ENCODE results near the gene C9orf152. TPM values are rescaled to one million over a fixed set of nuclear protein-coding genes. Genes with fewer than 3 reads are reported as not detected.
"Not testable (repeated sequence)": the region's sequence is repeated elsewhere in the genome, so short reads cannot be mapped to it uniquely, and the experiment has no call there.

C9orf152 gene
- 0.45 TPM for polyA plus RNA-seq (ENCODE audit: insufficient read length)
- long read RNA-seq, donor 1, partial matches to known transcripts: 11 of 11 reads
- long read RNA-seq, donor 1, other reads (novel, unspliced or antisense): 0 of 11 reads
- long read RNA-seq, donor 2, partial matches to known transcripts: 0 of 1 reads
- long read RNA-seq, donor 2, other reads (novel, unspliced or antisense): 0 of 1 reads
- long read RNA-seq, donor 3: 0 reads
- long read RNA-seq, donor 4: 0 reads
- long read RNA-seq, donor 5: 0 reads
- long read RNA-seq, donor 6: 0 reads
- long read RNA-seq, donor 7: 0 reads
- long read RNA-seq, donor 8: 0 reads

- DNase-seq: no peak
These were observed at the start of gene C9orf152 for GRCh38 chr9:110208031-110208430. Gene C9orf152, minus strand, starts transcription at chr9:110208159. Its CDS starts 580 bp downstream, at chr9:110207579.

GRCh38 chr9:110257097-110257841, 49.3 kb upstream of the C9orf152 start:
- no peak for DNase-seq

- peak; percentile 80 for DNase-seq
These were observed 48.6 kb upstream of the C9orf152 start, which contains the start of gene TXN for GRCh38 chr9:110256380-110257096. Gene TXN, minus strand, starts transcription at chr9:110256507. Its CDS starts 72 bp downstream, at chr9:110256435.

GRCh38 chr9:110255463-110256379, 47.8 kb upstream of the C9orf152 start:
- DNase-seq: peak; percentile 41

GRCh38 chr9:110255034-110255462, 47.1 kb upstream of the C9orf152 start:
- no peak for DNase-seq

GRCh38 chr9:110254500-110254899, 46.5 kb upstream of the C9orf152 start:
- DNase-seq: no peak

- DNase-seq: no peak
These were observed 44.7 kb upstream of the C9orf152 start for GRCh38 chr9:110252509-110253139.

- DNase-seq: not testable (repeated sequence)
These were observed 43.8 kb upstream of the C9orf152 start for GRCh38 chr9:110251770-110252169.

- DNase-seq: no peak
These were observed 43.3 kb upstream of the C9orf152 start for GRCh38 chr9:110251212-110251611.

- no peak for DNase-seq
These were observed 41.6 kb upstream of the C9orf152 start for GRCh38 chr9:110249603-110250002.

- no peak for DNase-seq
These were observed 40.4 kb upstream of the C9orf152 start for GRCh38 chr9:110248361-110248760.

- no peak for DNase-seq
These were observed 38.3 kb upstream of the C9orf152 start for GRCh38 chr9:110246214-110246613.

GRCh38 chr9:110244616-110245015, 36.7 kb upstream of the C9orf152 start:
- no peak for DNase-seq

GRCh38 chr9:110241858-110242321, 33.9 kb upstream of the C9orf152 start:
- no peak for DNase-seq

GRCh38 chr9:110241260-110241857, 33.4 kb upstream of the C9orf152 start:
- no peak for DNase-seq

GRCh38 chr9:110240198-110240597, 32.2 kb upstream of the C9orf152 start:
- DNase-seq: no peak

GRCh38 chr9:110228321-110228720, 20.4 kb upstream of the C9orf152 start:
- DNase-seq: no peak

- no peak for DNase-seq
These were observed 16.6 kb upstream of the C9orf152 start for GRCh38 chr9:110224583-110224982.

GRCh38 chr9:110220809-110221208, 12.8 kb upstream of the C9orf152 start:
- no peak for DNase-seq

- no peak for DNase-seq
These were observed 9.7 kb upstream of the C9orf152 start for GRCh38 chr9:110217656-110218099.

Data from left kidney (tissue), 8 donors.